Measurements from ENCODE around the gene MIOS. TPM values are rescaled to one million over a fixed set of nuclear protein-coding genes. Genes with fewer than 3 reads are reported as not detected.

The MIOS gene
- total RNA-seq, 1 experiment from 2014 or later: 41.3 TPM

- TF ChIP-seq GABPB1 (CRISPR knock-in tag; IDR thresholded peaks at IDR 0.05) (no peak), MXD4 (CRISPR knock-in tag; IDR thresholded peaks at IDR 0.05; ENCODE audit: borderline replicate concordance) (no peak)
Observed at GRCh38 chr7:7565746-7566650, 686 bp upstream of the MIOS start (continued).

GRCh38 chr7:7567898-7568531, 1.3 kb downstream of the MIOS start:
- H3K4me1 Mint-ChIP-seq: peaks cover 20% of the 10 kb centered on the region
- CTCF ChIA-PET: interaction anchor here (1.2 kb wide), 1 partner anchor 618 kb away, joined by 3 read pairs; no protein-coding TSS in a partner anchor
- no peak for ATAC-seq
- peaks cover 27% of the 10 kb centered on the region for H3K36me3 Mint-ChIP-seq
- H3K27ac Mint-ChIP-seq: no peak overlapping the region
- no peak for DNase-seq (ENCODE audit: low spot score)
- H3K4me3 Mint-ChIP-seq: peak overlapping the region; percentile 80
- peaks cover 17% of the 10 kb centered on the region for H3K9me3 Mint-ChIP-seq
- TF ChIP-seq ZNF396 (CRISPR knock-in tag; IDR thresholded peaks at IDR 0.05; ENCODE audit: borderline replicate concordance): no peak
- no peak for TF ChIP-seq PRRX2 (CRISPR knock-in tag; IDR thresholded peaks at IDR 0.05)
- POLR2A ChIA-PET: interaction anchor here (1.8 kb wide), 1 partner anchor 13 kb away, joined by 4 read pairs; no protein-coding TSS in a partner anchor
- H3K27me3 Mint-ChIP-seq (ENCODE audit: low read depth): no peaks in the 10 kb centered on the region

GRCh38 chr7:7568553-7568952, 1.9 kb downstream of the MIOS start:
- DNase-seq (ENCODE audit: low spot score) (no peak), ATAC-seq (no peak)
- Mint-ChIP-seq H3K27me3 (ENCODE audit: low read depth) (no peaks in the 10 kb centered on the region), H3K27ac (no peak overlapping the region; the same call in 1 of the 2 replicates), H3K4me1 (peaks cover 20% of the 10 kb centered on the region), H3K9me3 (peaks cover 17% of the 10 kb centered on the region), H3K36me3 (peaks cover 27% of the 10 kb centered on the region), H3K4me3 (peak overlapping the region; percentile 80)
- no peak for TF ChIP-seq IRF1 (CRISPR knock-in tag; IDR thresholded peaks at IDR 0.05)
- TF ChIP-seq SMAD3 (CRISPR knock-in tag; IDR thresholded peaks at IDR 0.05; ENCODE audit: borderline replicate concordance): no peak
- TF ChIP-seq NR2C2 (CRISPR knock-in tag; IDR thresholded peaks at IDR 0.05): no peak
- TF ChIP-seq STAT6 (CRISPR knock-in tag; conservative IDR thresholded peaks at IDR 0.05; ENCODE audit: low read depth): no peak
- TF ChIP-seq SOX15 (CRISPR knock-in tag; IDR thresholded peaks at IDR 0.05): no peak
- no peak for TF ChIP-seq MLX (CRISPR knock-in tag; IDR thresholded peaks at IDR 0.05)
- no peak for TF ChIP-seq MXD4 (CRISPR knock-in tag; IDR thresholded peaks at IDR 0.05; ENCODE audit: borderline replicate concordance)
- TF ChIP-seq AR (CRISPR knock-in tag; IDR thresholded peaks at IDR 0.05): no peak
- TF ChIP-seq FOXK1 (CRISPR knock-in tag; IDR thresholded peaks at IDR 0.05): no peak
- TF ChIP-seq E2F5 (CRISPR knock-in tag; IDR thresholded peaks at IDR 0.05): no peak
- TF ChIP-seq SP1 (CRISPR knock-in tag; conservative IDR thresholded peaks at IDR 0.05): no peak
- TF ChIP-seq MAX (CRISPR knock-in tag; IDR thresholded peaks at IDR 0.05): no peak
- TF ChIP-seq ATF6 (CRISPR knock-in tag; IDR thresholded peaks at IDR 0.05): no peak
- TF ChIP-seq JUN (CRISPR knock-in tag; IDR thresholded peaks at IDR 0.05): no peak
- no peak for TF ChIP-seq CREB1 (CRISPR knock-in tag; IDR thresholded peaks at IDR 0.05)
- TF ChIP-seq FOXJ3 (CRISPR knock-in tag; IDR thresholded peaks at IDR 0.05; ENCODE audit: borderline replicate concordance): no peak
- CTCF ChIA-PET: interaction anchor here (1.2 kb wide), 1 partner anchor 617 kb away, joined by 3 read pairs; no protein-coding TSS in a partner anchor
- POLR2A ChIA-PET: interaction anchor here (1.8 kb wide), 1 partner anchor 13 kb away, joined by 4 read pairs; no protein-coding TSS in a partner anchor

Data from WTC11 (cell line).